Effector memory CD8-positive, alpha-beta T cell (primary cell): ENCODE results near the gene SLC25A40.
"Not testable (repeated sequence)": the region's sequence is repeated elsewhere in the genome, so short reads cannot be mapped to it uniquely, and the experiment has no call there.

ENCODE experiments used
- ATAC-seq: fragments of 150-1000 bp; cut with Tn5 transposase; replicated peaks from 2 replicates; pipeline ENCODE4 v1.10.0; 2021; ENCODE audit warnings: mild to moderate bottlenecking, moderate library complexity
- DNase-seq, 3 experiments: peaks; one replicate each; pipeline ENCODE4 v3.0.0; 2021
- H3K27ac Mint-ChIP-seq, 2 donors: one replicate each; pipeline ENCODE4 v1.8.0; 2022; ENCODE audit warnings: mild to moderate bottlenecking in 2 of 2, mixed read lengths in 2 of 2, moderate library complexity in 2 of 2
- H3K27me3 Mint-ChIP-seq, 2 donors: one replicate each; pipeline ENCODE4 v1.8.0; 2022; ENCODE audit warnings: mixed read lengths in 2 of 2
- H3K36me3 Mint-ChIP-seq: one replicate; pipeline ENCODE4 v1.8.0; 2022; ENCODE audit warnings: mild to moderate bottlenecking, moderate library complexity, mixed read lengths; ENCODE audit not compliant: insufficient read depth
- H3K4me1 Mint-ChIP-seq, 2 donors: one replicate each; pipeline ENCODE4 v1.8.0; 2022; ENCODE audit warnings: low read depth in 2 of 2, mixed read lengths in 2 of 2
- H3K4me3 Mint-ChIP-seq, 2 donors: one replicate each; pipeline ENCODE4 v1.8.0; 2022; ENCODE audit warnings: mild to moderate bottlenecking in 2 of 2, mixed read lengths in 2 of 2, moderate library complexity in 2 of 2
- H3K9me3 Mint-ChIP-seq, 2 donors: one replicate each; pipeline ENCODE4 v1.8.0; 2022; ENCODE audit warnings: mixed read lengths in 2 of 2
- total RNA-seq, 9 experiments: gene quantifications; one replicate each; lab custom pipeline; 2026; lab: John Stamatoyannopoulos, UW

Gene SLC25A40, protein sequence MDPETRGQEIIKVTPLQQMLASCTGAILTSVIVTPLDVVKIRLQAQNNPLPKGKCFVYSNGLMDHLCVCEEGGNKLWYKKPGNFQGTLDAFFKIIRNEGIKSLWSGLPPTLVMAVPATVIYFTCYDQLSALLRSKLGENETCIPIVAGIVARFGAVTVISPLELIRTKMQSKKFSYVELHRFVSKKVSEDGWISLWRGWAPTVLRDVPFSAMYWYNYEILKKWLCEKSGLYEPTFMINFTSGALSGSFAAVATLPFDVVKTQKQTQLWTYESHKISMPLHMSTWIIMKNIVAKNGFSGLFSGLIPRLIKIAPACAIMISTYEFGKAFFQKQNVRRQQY
- total RNA-seq, result 10.8 to 26.3 (median 15.7) reads per million in 9 experiments

DNA sequence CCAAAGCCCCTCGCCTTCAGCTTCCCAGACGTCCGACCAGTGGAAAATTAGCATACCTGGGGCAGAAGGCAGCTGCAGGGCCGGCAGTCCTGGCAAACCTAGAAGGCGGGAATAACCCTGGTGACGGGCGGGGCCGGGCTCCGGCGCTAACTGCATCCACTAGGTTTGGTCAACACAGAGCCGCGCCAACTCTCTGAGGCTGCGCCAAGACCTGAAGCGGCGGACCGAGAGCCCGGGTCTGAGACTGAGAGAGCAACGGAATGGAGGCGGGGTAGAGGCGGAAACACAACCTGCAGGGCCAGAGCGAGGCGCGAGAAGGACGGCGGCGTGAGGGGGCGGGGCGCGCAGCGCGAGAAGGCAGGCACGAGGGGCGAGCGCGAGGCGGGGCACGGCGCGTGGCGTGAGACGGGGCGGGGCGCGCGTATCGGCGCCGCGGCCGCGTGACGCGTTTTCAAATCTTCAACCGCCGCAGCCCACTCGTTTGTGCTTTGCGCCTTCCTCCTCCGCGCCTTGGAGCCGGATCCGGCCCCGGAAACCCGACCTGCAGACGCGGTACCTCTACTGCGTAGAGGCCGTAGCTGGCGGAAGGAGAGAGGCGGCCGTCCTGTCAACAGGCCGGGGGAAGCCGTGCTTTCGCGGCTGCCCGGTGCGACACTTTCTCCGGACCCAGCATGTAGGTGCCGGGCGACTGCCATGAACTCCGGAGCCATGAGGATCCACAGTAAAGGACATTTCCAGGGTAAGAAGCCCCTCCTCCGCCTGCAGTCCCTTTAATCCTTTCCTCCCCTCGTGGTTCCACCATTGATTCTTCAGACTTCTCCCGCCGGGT lies at the start of gene SLC25A40, which contains the start of gene DBF4:
TSS of gene SLC25A40 (minus strand) at position 321 of the 829 bp plus-strand sequence. CDS start 17,633 bp downstream, outside the sequence.
TSS of gene DBF4 (plus strand) at position 454 of the 829 bp plus-strand sequence. CDS start at position 694, 240 bp downstream.
- peak; percentile 96 to 97 (median 96) for DNase-seq
- no peaks in the 10 kb centered on the region for H3K27me3 Mint-ChIP-seq
- ATAC-seq, result peak; percentile 86
- peaks cover 16% of the 10 kb centered on the region for H3K36me3 Mint-ChIP-seq
- peaks cover 24 to 36% of the 10 kb centered on the region in 2 donors for H3K4me1 Mint-ChIP-seq
- peak within 1 kb of the TSS; percentile 98 to 99 for H3K4me3 Mint-ChIP-seq
- H3K9me3 Mint-ChIP-seq, result no peaks in the 10 kb centered on the region
- peak within 1 kb of the TSS; percentile 99 for H3K27ac Mint-ChIP-seq

DNA sequence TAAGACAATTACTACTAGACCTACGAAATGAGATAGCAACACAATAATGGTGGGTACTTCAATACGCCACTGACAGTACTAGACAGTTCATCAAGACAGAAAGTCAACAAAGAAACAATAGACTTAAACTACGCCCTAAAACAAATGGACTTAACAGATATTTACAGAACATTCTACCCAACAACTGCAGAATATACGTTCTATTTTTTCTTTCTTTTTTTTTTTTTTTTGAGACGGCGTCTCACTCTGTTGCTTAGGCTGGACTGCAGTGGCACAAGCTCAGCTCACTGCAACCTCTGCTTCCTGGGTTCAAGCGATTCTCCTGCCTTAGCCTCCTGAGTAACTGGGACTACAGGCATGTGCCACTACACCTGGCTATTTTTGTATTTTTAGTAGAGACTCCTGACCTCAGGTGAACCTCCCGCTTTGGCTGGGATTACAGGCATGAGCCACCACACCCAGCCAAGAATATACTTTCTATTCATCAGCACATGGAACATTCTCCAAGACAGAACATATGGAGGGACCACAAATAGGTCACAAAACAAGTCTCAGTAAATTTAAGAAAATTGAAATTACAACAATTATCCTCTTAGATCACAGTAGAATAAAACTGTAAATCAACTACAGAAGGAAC lies 46.7 kb upstream of the SLC25A40 start:
- H3K27me3 Mint-ChIP-seq, result peaks cover 23 to 25% of the 10 kb centered on the region in 2 donors
- not testable (repeated sequence) for H3K36me3 Mint-ChIP-seq, H3K27ac Mint-ChIP-seq, DNase-seq, H3K4me1 Mint-ChIP-seq, H3K4me3 Mint-ChIP-seq, H3K9me3 Mint-ChIP-seq, ATAC-seq

DNA sequence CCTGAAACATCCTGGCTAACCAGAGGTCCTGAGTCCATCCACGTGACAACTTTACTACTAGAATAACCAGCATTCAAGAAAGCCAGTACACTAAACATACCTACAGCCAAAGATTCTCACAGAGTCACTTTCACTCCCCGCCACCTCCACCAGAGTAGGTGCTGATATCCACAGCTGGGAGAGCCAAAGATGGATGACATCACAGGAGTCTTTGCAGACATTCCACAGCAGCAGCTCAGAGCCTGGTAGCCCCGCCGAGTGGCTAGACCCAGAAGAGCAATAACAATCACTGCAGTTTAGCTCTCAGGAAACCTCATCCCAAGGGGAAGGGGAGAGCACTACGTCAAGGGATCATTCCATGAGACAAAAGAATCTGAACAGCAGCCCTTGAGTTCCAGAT lies 44.4 kb upstream of the SLC25A40 start:
- no peak overlapping the region for H3K27ac Mint-ChIP-seq
- ATAC-seq (no peak), DNase-seq (no peak)
- H3K36me3 Mint-ChIP-seq, result no peaks in the 10 kb centered on the region
- H3K4me3 Mint-ChIP-seq, result no peak overlapping the region
- no peaks in the 10 kb centered on the region for H3K9me3 Mint-ChIP-seq
- H3K4me1 Mint-ChIP-seq, result no peaks in the 10 kb centered on the region
- peaks cover 23 to 25% of the 10 kb centered on the region in 2 donors for H3K27me3 Mint-ChIP-seq

DNA sequence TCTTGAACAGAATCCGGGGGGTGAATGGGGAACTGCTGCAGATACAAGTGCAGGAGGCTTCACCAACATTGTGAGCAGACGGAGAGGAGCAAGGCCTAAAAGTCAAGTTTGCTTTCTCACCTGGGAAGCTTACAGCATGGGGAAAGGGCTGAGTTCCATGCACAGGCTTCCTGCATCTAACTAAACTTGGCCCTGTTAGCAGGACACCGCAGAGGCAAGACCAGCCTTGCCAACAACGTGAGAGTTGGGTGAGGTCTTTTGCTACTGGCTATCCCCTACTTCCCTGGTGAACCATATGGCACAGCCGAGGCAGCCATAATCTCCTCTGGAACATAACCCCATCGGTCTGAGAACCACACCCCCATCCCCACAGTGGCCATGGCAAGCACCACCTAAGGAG lies 43.7 kb upstream of the SLC25A40 start:
- ATAC-seq (no peak), DNase-seq (no peak)
- Mint-ChIP-seq H3K36me3 (no peaks in the 10 kb centered on the region), H3K9me3 (no peaks in the 10 kb centered on the region), H3K27ac (no peak overlapping the region), H3K4me3 (no peak overlapping the region), H3K4me1 (no peaks in the 10 kb centered on the region), H3K27me3 (peaks cover 23 to 25% of the 10 kb centered on the region in 2 donors)

DNA sequence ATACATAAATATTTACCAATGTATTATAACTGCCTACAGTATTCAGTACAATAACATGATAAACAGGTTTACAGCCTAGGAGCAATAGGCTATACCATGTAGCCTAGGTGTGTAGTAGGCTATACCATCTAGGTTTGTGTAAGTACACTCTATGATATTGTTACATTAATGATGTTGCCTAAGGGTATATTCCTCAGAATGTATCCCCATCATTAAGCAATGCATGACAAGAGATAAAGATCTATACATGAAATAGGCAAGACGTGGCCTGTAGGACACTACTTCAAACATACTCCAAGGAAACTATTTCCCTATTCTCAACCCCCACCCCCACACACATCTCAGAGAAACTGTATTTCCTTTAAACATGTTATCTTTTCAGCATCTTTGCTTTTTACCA lies 42.6 kb upstream of the SLC25A40 start:
- no peak for ATAC-seq
- Mint-ChIP-seq H3K4me3 (no peak overlapping the region), H3K36me3 (no peaks in the 10 kb centered on the region), H3K27me3 (peaks cover 23 to 25% of the 10 kb centered on the region in 2 donors), H3K27ac (no peak overlapping the region), H3K4me1 (no peaks in the 10 kb centered on the region), H3K9me3 (no peaks in the 10 kb centered on the region)
- DNase-seq, result no peak

DNA sequence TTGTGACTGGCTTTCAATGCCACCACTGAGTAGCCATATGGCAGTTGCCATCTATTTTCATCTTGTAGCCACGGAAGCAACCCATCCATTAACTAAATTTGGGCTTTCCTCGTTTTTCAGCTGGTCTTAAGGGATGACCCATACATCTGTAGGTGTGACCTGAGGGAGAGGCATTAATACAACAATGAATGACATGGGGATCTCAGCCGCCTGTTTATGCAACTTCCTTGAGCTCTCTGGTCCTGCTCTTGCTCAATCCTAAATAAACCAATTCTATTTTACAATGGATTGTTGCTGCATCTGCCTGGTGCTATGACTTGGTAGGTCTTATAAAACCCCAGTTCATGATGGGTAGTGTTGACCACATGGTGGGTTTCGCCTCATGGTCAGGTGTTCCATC lies 36.0 kb upstream of the SLC25A40 start:
- DNase-seq (no peak), ATAC-seq (no peak)
- H3K9me3 Mint-ChIP-seq, result no peaks in the 10 kb centered on the region
- peaks cover 15% of the 10 kb centered on the region for H3K36me3 Mint-ChIP-seq
- H3K27ac Mint-ChIP-seq, result no peak overlapping the region
- H3K27me3 Mint-ChIP-seq, result no peaks in the 10 kb centered on the region
- H3K4me1 Mint-ChIP-seq, result no peaks in the 10 kb centered on the region
- H3K4me3 Mint-ChIP-seq, result no peak overlapping the region

DNA sequence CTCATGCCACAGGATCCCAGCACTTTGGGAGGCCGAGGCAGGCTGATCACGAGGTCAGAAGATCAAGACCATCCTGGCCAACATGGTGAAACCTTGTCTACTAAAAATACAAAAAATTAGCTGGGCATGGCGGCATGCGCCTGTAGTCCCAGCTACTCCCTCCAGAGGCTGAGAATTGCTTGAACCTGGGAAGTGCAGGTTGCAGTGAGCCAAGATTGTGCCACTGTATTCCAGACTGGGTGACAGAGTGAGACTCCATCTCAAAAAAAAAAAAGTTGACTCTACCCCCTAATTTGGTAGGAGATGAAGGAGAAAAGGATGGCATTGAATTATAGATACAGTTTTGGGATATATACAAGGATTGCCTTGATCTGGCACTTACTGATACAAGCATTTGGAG lies 32.7 kb upstream of the SLC25A40 start:
- not testable (repeated sequence) for DNase-seq, H3K4me1 Mint-ChIP-seq, H3K4me3 Mint-ChIP-seq, H3K27me3 Mint-ChIP-seq, H3K9me3 Mint-ChIP-seq, H3K27ac Mint-ChIP-seq, ATAC-seq
- peaks cover 32% of the 10 kb centered on the region for H3K36me3 Mint-ChIP-seq

DNA sequence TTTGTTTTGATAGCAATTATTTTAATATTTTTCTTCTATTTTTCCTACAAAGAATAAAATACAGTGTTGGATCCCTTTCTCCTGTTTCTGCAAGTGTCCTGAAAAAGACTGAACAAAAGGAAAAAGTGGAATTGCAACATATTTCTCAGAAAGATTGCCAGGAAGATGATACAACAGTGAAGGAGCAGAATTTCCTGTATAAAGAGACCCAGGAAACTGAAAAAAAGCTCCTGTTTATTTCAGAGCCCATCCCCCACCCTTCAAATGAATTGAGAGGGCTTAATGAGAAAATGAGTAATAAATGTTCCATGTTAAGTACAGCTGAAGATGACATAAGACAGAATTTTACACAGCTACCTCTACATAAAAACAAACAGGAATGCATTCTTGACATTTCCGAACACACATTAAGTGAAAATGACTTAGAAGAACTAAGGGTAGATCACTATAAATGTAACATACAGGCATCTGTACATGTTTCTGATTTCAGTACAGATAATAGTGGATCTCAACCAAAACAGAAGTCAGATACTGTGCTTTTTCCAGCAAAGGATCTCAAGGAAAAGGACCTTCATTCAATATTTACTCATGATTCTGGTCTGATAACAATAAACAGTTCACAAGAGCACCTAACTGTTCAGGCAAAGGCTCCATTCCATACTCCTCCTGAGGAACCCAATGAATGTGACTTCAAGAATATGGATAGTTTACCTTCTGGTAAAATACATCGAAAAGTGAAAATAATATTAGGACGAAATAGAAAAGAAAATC lies 31.2 kb upstream of the SLC25A40 start:
- not testable (repeated sequence) for H3K4me3 Mint-ChIP-seq, ATAC-seq, H3K9me3 Mint-ChIP-seq, H3K4me1 Mint-ChIP-seq, H3K27me3 Mint-ChIP-seq, DNase-seq
- Mint-ChIP-seq H3K36me3 (peaks cover 46% of the 10 kb centered on the region), H3K27ac (peak overlapping the region in 1 of 2 donors; percentile 17)

DNA sequence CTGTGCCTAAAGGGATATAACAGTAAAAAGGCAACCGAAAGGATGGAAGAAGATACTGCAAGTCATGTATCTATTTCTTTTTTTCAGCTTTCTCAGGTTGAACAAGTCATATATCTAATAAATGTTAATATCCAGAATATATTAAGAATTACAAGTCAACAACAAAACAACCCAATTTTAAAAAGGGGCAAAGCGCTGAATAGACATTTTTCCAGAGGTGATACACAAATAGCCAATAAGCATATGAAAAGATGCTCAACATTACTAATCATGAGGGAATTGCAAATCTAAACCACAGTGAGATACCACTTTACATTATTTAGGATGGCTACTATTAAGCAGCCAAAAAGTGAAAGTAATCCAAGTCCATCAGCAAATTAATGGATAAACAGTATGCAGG lies 23.1 kb upstream of the SLC25A40 start:
- ATAC-seq (no peak), DNase-seq (no peak)
- Mint-ChIP-seq H3K36me3 (peaks cover 73% of the 10 kb centered on the region), H3K4me1 (no peaks in the 10 kb centered on the region), H3K9me3 (no peaks in the 10 kb centered on the region), H3K4me3 (no peak overlapping the region), H3K27me3 (no peaks in the 10 kb centered on the region), H3K27ac (no peak overlapping the region)

DNA sequence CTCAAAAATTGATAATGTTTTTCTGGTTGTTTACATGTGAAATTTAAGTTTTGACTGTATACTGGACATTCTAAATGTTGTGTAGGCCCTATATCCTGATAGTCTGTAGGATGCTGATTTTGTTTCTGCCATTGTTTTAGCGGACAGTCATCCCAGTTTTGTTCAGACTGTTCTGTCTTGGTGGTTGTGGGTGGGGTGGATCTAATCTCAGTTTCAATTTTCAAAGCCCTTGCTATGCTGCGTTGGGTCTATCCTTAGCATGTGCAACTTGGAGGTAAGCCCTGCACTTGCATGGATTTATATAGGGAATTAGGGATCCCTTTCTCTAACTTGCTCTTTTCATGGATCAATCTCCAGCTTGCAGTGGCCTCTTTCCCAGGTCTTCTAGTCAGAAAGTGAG lies 19.2 kb upstream of the SLC25A40 start:
- no peak for ATAC-seq
- Mint-ChIP-seq H3K4me1 (no peaks in the 10 kb centered on the region), H3K27ac (no peak overlapping the region), H3K9me3 (no peaks in the 10 kb centered on the region), H3K4me3 (no peak overlapping the region), H3K36me3 (peaks cover 44% of the 10 kb centered on the region), H3K27me3 (no peaks in the 10 kb centered on the region)
- DNase-seq, result no peak

DNA sequence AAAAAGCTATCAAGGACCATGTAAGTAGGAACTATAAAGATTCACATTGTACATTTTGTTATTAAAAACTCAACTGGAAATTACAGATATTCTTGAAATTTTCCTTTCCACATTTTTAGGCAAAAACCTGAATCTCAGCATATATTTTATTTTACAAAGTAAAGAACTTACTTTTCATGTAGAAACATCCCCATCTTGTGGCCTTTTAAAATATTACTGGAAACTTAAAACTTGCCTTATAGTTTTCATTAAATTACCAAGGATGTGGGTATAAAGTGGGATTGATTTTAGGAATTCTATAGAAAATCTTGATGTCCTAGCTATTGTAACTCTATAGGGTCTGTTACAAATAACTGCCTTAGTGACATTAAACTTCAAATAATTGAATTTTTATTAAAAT lies 10.7 kb upstream of the SLC25A40 start:
- no peak overlapping the region for H3K4me3 Mint-ChIP-seq
- ATAC-seq (peak; percentile 39), DNase-seq (no peak)
- no peaks in the 10 kb centered on the region for H3K9me3 Mint-ChIP-seq
- no peak overlapping the region for H3K27ac Mint-ChIP-seq
- H3K27me3 Mint-ChIP-seq, result no peaks in the 10 kb centered on the region
- peaks cover 32% of the 10 kb centered on the region for H3K36me3 Mint-ChIP-seq
- peaks cover 2 to 14% of the 10 kb centered on the region in 2 donors for H3K4me1 Mint-ChIP-seq

DNA sequence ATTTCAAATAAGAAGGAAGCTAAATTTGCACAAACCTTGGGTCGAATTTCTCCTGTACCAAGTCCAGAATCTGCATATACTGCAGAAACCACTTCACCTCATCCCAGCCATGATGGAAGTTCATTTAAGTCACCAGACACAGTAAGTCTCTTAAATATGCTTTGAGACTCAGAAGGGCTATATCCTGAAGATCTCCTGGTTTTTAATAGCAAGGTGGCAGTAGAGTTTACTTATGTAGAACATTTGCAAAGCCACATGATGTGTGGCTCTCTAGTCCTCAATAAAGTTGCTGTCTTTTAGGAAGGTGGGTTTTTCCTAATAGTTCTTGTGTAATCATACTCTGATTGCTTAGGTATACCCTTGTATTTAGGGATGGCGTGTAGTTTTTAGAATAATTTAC lies 8.9 kb upstream of the SLC25A40 start:
- Mint-ChIP-seq H3K36me3 (peaks cover 36% of the 10 kb centered on the region), H3K27me3 (no peaks in the 10 kb centered on the region), H3K4me1 (peaks cover 5 to 20% of the 10 kb centered on the region in 2 donors), H3K27ac (no peak overlapping the region), H3K4me3 (no peak overlapping the region), H3K9me3 (no peaks in the 10 kb centered on the region)
- ATAC-seq, result no peak
- DNase-seq, result no peak
